Esophagus muscularis mucosa (tissue), 4 donors: ENCODE results near the gene EFCC1. TPM values are rescaled to one million over a fixed set of nuclear protein-coding genes. Genes with fewer than 3 reads are reported as not detected.
A peak's percentile ranks its signal among the peaks of the same experiment; 100 is the strongest.

Experiments used
- DNase-seq: peaks from one replicate; pipeline ENCODE4 v3.0.0-alpha.2; 2017; ENCODE audit errors: extremely low spot score
- H3K27ac ChIP-seq, 4 donors: fragments of 200-600 bp; sonication (generic); replicated peaks in 1 of 4; 1 replicate in 3 of 4; 2 replicates in 1 of 4; pipeline ENCODE4 v1.5.1; 2016 to 2019; ENCODE audit warnings: mild to moderate bottlenecking in 1 of 4
- H3K27me3 ChIP-seq, 4 donors: fragments of 200-600 bp; sonication (generic); one replicate each; pipeline versions ENCODE4 v1.5.1 to v1.6.0; 2016 to 2019
- H3K36me3 ChIP-seq, 4 donors: fragments of 200-600 bp; sonication (generic); one replicate each; pipeline ENCODE4 v1.5.1; 2016 to 2019
- H3K4me1 ChIP-seq, 4 donors: fragments of 200-600 bp; sonication (generic); one replicate each; pipeline ENCODE4 v1.5.1; 2016 to 2019
- H3K4me3 ChIP-seq, 4 donors: fragments of 200-600 bp; sonication (generic); 1 replicate in 2 of 4; 2 replicates in 2 of 4; pipeline ENCODE4 v1.5.1; 2016 to 2019; ENCODE audit warnings: mild to moderate bottlenecking in 4 of 4, moderate library complexity in 1 of 4
- H3K9me3 ChIP-seq, 4 donors: fragments of 200-600 bp; sonication (generic); 1 replicate in 3 of 4; 2 replicates in 1 of 4; pipeline ENCODE4 v1.5.1; 2016 to 2019
- EP300 ChIP-seq: sonication (generic); formaldehyde crosslinking; IDR thresholded peaks from one replicate; pipeline ENCODE4 v1.6.1; 2017; ENCODE audit warnings: antibody characterized with exemption
- POLR2A ChIP-seq: fragments of 450-650 bp; IDR thresholded peaks from one replicate; pipeline ENCODE4 v1.6.1; 2017; ENCODE audit warnings: antibody characterized with exemption, moderate library complexity, mild to moderate bottlenecking, low read depth
- POLR2AphosphoS5 ChIP-seq, 2 donors: sonication (generic); formaldehyde crosslinking; IDR thresholded peaks; one replicate each; pipeline ENCODE4 v1.6.1; 2017; ENCODE audit warnings: antibody characterized with exemption in 2 of 2
- WGBS: methylation state at CpG from one replicate; pipeline ENCODE4 v1.1.5; 2018; 5-methylcytosine and 5-hydroxymethylcytosine counted together
- intact Hi-C: fragments of 100-400 bp; cut with DNase I; formaldehyde crosslinking; loops from one replicate; pipeline ENCODE4 v1.15.1; 2023
- total RNA-seq, 4 donors: library from RNA; depleted of rRNA; stranded (reverse); fragments of >200 nt; gene quantifications; one replicate each; pipeline versions ENCODE4 v1.1.0 to v1.2.1, GENCODE V29; 2016
- TF ChIP-seq, protein P1 (sequence below), 3 experiments: fragments of 200-600 bp in 2 of 3; fragments of 450-650 bp in 1 of 3; sonication (generic) in 2 of 3; IDR thresholded peaks; one replicate each; pipeline ENCODE4 v1.5.1; 2017 to 2019; ENCODE audit warnings: antibody characterized with exemption in 3 of 3, mild to moderate bottlenecking in 2 of 3, moderate library complexity in 1 of 3

Gene EFCC1
- total RNA-seq, 4 donors from 2014 or later, result 5.8 to 15.8 (median 7.9) TPM

DNA sequence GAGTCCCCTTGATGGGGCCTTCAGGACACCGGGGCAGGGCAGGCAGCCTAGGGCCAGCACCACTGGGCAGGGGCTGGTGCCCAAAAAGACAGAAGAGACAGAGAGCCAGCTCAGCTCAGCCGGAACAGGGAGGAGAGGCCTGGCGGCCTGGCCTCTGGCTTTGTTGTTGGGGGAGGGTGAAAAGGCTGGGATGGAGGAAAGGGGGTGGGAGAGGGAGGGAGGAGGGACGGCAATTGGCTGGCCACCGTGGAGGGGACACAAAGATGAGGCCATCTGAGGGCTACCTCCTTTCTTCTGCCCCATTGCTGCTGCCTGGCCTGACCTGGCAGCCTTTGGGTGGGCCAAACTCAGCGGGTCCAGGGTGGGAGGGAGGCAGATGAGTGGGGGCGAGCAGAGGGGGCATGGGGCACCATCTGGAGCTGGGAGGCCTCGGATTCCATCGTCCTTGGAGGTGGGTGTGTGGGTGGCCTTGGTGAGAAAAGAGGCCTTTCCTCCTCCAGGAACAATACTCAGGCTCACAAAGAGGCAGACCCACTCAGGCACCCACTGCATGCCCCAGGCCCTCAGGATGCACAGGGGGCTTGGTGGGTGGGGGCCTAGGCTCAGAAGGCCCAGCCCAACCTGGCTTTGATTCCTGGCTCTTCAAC, 9.3 kb downstream of the EFCC1 start:
- peak overlapping the region in 2 of 4 donors; percentile 7 to 18 for H3K27ac ChIP-seq
- no peak overlapping the region for H3K4me3 ChIP-seq
- WGBS, result 78% methylated on average over 9 of the region's 9 CpGs

GRCh38 chr3:129013491-129013891, 12.4 kb downstream of the EFCC1 start:
- intact Hi-C loops, result no loop called here
- DNase-seq, result no peak
- Histone ChIP-seq H3K36me3 (no peaks in the 10 kb centered on the region), H3K27ac (peak overlapping the region in 3 of 4 donors; percentile 25 to 73 (median 41)), H3K4me1 (peaks cover 28 to 54% (median 39%) of the 10 kb centered on the region in 4 donors), H3K9me3 (no peaks in the 10 kb centered on the region), H3K27me3 (no peaks in the 10 kb centered on the region), H3K4me3 (no peak overlapping the region)
- WGBS, result 92% methylated on average over 2 of the region's 3 CpGs
- TF ChIP-seq, protein P1, sequence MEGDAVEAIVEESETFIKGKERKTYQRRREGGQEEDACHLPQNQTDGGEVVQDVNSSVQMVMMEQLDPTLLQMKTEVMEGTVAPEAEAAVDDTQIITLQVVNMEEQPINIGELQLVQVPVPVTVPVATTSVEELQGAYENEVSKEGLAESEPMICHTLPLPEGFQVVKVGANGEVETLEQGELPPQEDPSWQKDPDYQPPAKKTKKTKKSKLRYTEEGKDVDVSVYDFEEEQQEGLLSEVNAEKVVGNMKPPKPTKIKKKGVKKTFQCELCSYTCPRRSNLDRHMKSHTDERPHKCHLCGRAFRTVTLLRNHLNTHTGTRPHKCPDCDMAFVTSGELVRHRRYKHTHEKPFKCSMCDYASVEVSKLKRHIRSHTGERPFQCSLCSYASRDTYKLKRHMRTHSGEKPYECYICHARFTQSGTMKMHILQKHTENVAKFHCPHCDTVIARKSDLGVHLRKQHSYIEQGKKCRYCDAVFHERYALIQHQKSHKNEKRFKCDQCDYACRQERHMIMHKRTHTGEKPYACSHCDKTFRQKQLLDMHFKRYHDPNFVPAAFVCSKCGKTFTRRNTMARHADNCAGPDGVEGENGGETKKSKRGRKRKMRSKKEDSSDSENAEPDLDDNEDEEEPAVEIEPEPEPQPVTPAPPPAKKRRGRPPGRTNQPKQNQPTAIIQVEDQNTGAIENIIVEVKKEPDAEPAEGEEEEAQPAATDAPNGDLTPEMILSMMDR (IDR thresholded peaks at IDR 0.05), result no peak
- TF ChIP-seq EP300 (no peak), POLR2A (no peak), POLR2AphosphoS5 (IDR thresholded peaks at IDR 0.05) (no peak)

More for the DNA sequence above, 9.3 kb downstream of the EFCC1 start:
- intact Hi-C loops, result no loop called here
- DNase-seq, result no peak
- no peak for TF ChIP-seq POLR2AphosphoS5 (IDR thresholded peaks at IDR 0.05)
- H3K9me3 ChIP-seq, result no peaks in the 10 kb centered on the region
- peaks cover 0 to 21% (median 0%) of the 10 kb centered on the region in 4 donors for H3K27me3 ChIP-seq
- H3K4me1 ChIP-seq, result peaks cover 16 to 57% (median 30%) of the 10 kb centered on the region in 4 donors
- no peaks in the 10 kb centered on the region for H3K36me3 ChIP-seq

DNA sequence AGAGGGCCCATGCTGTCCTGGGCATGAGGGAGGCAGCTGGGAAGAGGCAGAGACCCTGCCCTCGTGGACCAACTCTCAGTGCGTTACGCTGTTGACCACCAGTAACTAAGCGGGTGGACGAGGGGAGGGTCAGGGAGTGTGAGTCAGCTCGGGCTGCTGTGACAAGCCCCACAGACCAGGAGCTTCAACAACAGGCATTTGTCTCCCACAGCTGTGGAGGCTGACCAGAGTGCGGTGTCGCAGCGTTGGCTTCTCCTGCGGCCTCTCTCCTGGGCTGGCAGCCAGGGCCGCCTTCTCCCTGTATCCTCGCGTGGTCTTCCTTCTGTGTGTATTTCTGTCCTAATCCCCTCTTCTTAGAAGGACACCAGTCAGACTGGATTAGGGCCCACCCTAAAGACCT, 13.0 kb downstream of the EFCC1 start:
- Histone ChIP-seq H3K4me3 (no peak overlapping the region), H3K27me3 (no peaks in the 10 kb centered on the region), H3K36me3 (no peaks in the 10 kb centered on the region), H3K4me1 (peaks cover 32 to 54% (median 39%) of the 10 kb centered on the region in 4 donors), H3K9me3 (no peaks in the 10 kb centered on the region), H3K27ac (peak overlapping the region; percentile 25 to 73 (median 51))
- 92% methylated on average over 13 of the region's 13 CpGs for WGBS
- no peak for DNase-seq
- intact Hi-C loops, result no loop called here
- TF ChIP-seq EP300 (no peak), POLR2AphosphoS5 (IDR thresholded peaks at IDR 0.05) (no peak), POLR2A (no peak)
- TF ChIP-seq, protein P1 (IDR thresholded peaks at IDR 0.05), result no peak

- Histone ChIP-seq H3K9me3 (no peaks in the 10 kb centered on the region), H3K4me3 (no peak overlapping the region), H3K27me3 (no peaks in the 10 kb centered on the region), H3K4me1 (peaks cover 32 to 47% (median 38%) of the 10 kb centered on the region in 4 donors), H3K36me3 (no peaks in the 10 kb centered on the region), H3K27ac (peak overlapping the region; percentile 61 to 73 (median 66))
- intact Hi-C loops, result no loop called here
- whole genome bisulfite sequencing, result 93% methylated on average over 9 of the region's 9 CpGs
- DNase-seq, result no peak
- TF ChIP-seq, protein P1 (IDR thresholded peaks at IDR 0.05), result no peak
- no peak for TF ChIP-seq POLR2AphosphoS5 (IDR thresholded peaks at IDR 0.05)
- no peak for TF ChIP-seq POLR2A
- no peak for TF ChIP-seq EP300
These were observed 13.8 kb downstream of the EFCC1 start for GRCh38 chr3:129014793-129015345.

- TF ChIP-seq POLR2AphosphoS5 (IDR thresholded peaks at IDR 0.05), result peak; percentile 11 to 33
- TF ChIP-seq, protein P1 (IDR thresholded peaks at IDR 0.05), result no peak
- Histone ChIP-seq H3K4me3 (no peak overlapping the region), H3K27me3 (no peaks in the 10 kb centered on the region), H3K36me3 (no peaks in the 10 kb centered on the region), H3K27ac (peak overlapping the region; percentile 61 to 73 (median 66)), H3K4me1 (peaks cover 32 to 43% (median 36%) of the 10 kb centered on the region in 4 donors), H3K9me3 (no peaks in the 10 kb centered on the region)
- 45% methylated on average over 11 of the region's 19 CpGs for WGBS
- no peak for DNase-seq
- intact Hi-C loops, result no loop called here
These were observed 14.4 kb downstream of the EFCC1 start for GRCh38 chr3:129015388-129016105.
